Sigmoid colon (tissue), 4 donors: ENCODE results near the gene METRNL.

ENCODE experiments used
- EP300 ChIP-seq, 4 donors: sonication (generic); formaldehyde crosslinking; IDR thresholded peaks; one replicate each; pipeline ENCODE4 v1.6.1; 2017; ENCODE audit warnings: antibody characterized with exemption in 4 of 4
- POLR2AphosphoS5 ChIP-seq, 4 donors: sonication (generic); formaldehyde crosslinking; IDR thresholded peaks; one replicate each; pipeline ENCODE4 v1.6.1; 2017; ENCODE audit warnings: antibody characterized with exemption in 4 of 4

DNA sequence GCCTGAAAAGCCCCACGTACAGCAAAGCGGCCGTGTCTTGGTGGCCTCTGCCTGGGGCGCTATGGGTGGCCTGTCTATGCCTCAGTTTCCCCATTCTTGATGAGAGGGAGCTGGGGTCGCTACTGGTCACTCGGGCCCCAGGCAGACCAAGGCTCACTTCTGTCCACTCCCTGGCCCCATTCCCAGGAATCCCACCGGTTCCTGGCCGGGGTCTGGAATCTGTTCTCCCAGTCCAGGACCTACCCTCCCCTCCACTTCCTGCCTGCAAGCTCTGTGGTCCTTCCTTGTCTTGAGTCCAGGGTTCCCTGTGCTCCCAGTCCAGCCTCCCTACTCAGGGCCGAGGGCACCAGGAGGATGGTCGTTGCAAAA, 24.5 kb downstream of the METRNL start:
- TF ChIP-seq EP300 (IDR thresholded peaks at IDR 0.05): no peak
- TF ChIP-seq POLR2AphosphoS5 (IDR thresholded peaks at IDR 0.05): no peak
